Left renal pelvis (tissue), 4 donors: Measurements from ENCODE around the gene DAB2. TPM values are rescaled to one million over a fixed set of nuclear protein-coding genes. Genes with fewer than 3 reads are reported as not detected.

Experiments
- DNase-seq, 4 donors: peaks; one replicate each; pipeline ENCODE4 v3.0.0-alpha.2; 2013; ENCODE audit warnings: low read depth in 4 of 4, low spot score in 3 of 4
- polyA plus RNA-seq, 4 donors: library from polyadenylated mRNA; unstranded; fragments of 120-200 nt; gene quantifications; one replicate each; pipeline ENCODE4 v1.2.1, GENCODE V29; 2013; ENCODE audit not compliant: insufficient read length in 4 of 4

Gene DAB2
- polyA plus RNA-seq, 4 donors: 125 to 212 (median 182) TPM

DNA sequence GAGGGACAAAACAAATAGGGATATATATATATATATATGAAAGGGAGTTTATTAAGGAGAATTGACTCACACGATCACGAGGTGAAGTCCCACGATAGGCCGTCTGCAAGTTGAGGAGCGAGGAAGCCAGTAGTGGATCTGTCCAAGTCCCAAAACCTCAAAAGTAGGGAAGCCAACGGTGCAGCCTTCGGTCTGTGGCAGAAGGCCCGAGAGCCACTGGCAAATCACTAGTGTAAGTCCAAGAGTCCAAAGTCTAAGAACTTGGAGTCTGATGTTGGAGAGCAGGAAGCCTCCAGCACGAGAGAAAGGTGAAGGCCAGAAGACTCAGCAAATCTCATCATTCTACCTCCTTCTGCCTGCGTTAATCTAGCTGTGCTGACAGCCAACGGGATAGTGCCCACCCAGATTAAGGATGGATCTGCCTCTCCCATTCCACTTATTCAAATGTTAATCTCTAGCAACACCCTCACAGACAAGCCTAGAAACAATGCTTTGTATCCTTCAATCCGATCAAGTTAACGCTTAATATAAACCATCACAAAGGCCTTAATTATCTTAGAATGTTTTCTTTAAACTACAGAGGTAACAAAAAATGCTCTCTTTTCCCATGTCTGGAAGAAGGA, 23.8 kb upstream of the DAB2 start:
- DNase-seq: no peak

- DNase-seq: no peak
Measured at GRCh38 chr5:39447968-39448367, 23.2 kb upstream of the DAB2 start.

DNA sequence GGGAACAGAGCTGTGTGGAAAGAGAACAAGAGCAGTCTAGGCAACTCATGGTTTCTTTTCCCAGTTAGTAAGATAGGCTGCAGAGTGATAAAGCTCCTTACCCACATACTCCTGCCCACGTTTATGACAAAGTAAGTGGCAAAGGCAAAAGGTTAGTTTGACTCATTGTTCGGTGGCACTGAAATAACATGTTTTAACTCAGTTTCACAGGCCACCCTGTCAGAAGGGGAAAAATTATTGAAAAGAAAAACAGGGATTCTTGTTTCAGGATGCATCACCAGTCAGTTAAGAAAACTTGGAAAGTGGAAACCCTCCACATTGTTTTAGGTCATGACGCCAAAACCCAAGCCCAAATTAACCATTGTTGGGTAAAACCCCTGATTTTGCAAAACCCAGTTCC, 22.3 kb upstream of the DAB2 start:
- DNase-seq: no peak

DNA sequence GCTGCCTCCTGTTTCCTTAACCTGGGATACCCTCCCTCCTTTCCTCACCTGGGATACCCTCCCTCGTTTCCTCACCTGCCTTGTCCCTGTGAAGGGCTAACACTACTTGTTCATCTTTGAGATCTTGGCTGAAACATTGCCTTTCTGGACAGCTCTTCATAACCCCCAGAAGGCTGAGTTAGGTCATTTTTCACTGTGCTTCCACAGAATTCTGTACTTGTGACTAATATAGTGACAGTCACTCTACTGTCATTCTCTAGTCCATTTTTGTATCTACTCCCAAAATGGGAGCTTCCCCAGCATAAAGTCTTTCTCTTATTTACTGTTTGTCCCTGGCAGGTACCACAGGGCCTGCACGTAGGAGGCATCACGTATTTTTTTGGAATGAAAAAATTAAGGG, 21.5 kb upstream of the DAB2 start:
- DNase-seq: no peak

DNA sequence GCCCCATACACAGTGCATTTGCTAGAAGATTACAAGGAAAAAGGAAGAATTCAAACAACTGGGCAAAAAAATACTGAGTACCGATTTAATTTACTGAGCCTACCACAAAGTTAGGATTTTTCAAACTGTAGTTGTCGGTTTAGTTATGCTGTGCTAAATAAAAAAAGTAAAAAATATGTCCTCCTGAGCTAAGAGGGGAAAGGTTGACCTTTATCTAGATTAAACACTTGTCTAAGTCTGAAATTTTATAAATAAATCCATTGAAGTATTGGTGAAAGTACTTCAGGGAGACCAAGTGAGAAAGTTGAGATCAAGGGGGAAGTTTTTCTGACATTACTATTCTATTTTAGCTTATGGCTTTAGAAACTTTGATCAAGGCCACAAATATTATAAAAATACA, 19.1 kb upstream of the DAB2 start:
- no peak for DNase-seq

DNA sequence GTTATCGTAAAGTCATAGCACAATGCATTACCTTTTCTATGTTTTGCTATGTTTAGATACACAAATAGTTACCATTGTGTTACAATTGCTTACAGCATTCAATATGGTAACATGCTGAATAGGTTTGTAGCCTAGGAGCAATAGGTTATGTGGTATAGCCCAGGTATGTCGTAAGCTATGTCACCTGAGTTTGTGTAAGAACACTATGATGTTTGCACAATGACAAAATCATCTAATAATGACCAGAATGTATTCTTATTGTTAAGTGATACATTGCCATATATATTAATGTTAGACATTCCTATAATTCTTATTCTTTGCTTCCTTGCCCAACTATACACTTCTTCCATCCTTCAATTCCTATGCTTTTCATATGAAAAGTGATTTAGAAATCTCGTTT, 18.2 kb upstream of the DAB2 start:
- no peak for DNase-seq

GRCh38 chr5:39441838-39442237, 17.1 kb upstream of the DAB2 start:
- no peak for DNase-seq

GRCh38 chr5:39440958-39441624, 16.3 kb upstream of the DAB2 start:
- no peak for DNase-seq

- no peak for DNase-seq
Measured at GRCh38 chr5:39440192-39440957, 15.6 kb upstream of the DAB2 start.

GRCh38 chr5:39439582-39440162, 14.9 kb upstream of the DAB2 start:
- DNase-seq: no peak

DNA sequence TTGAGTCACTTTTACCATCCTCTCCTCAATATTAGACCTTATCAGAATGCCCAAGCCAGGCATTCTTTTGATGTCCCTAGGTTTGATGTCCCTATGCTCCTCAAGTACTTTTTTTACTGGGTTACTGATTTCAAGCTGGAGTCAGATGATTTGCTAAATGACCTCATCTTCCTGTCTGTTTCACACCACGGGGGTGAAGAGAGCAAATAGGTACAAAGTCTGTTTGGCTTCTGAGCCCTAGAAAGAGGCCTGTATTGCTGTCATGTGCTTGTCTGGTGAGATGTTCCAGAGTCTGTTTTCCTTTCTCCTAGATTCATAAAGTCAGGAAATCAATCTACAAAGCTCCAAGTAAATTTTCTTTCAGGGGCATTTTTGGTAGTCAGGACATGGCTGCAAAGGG, 12.7 kb upstream of the DAB2 start:
- DNase-seq: no peak

- DNase-seq: no peak
Measured at GRCh38 chr5:39433848-39434247, 9.1 kb upstream of the DAB2 start.

- DNase-seq: no peak
Measured at GRCh38 chr5:39432696-39433530, 8.1 kb upstream of the DAB2 start.

- DNase-seq: no peak
Measured at GRCh38 chr5:39430461-39430860, 5.7 kb upstream of the DAB2 start.

- DNase-seq: no peak
Measured at GRCh38 chr5:39428640-39429039, 3.9 kb upstream of the DAB2 start.

GRCh38 chr5:39427633-39428032, 2.9 kb upstream of the DAB2 start:
- no peak for DNase-seq

GRCh38 chr5:39427229-39427628, 2.4 kb upstream of the DAB2 start:
- DNase-seq: no peak

DNA sequence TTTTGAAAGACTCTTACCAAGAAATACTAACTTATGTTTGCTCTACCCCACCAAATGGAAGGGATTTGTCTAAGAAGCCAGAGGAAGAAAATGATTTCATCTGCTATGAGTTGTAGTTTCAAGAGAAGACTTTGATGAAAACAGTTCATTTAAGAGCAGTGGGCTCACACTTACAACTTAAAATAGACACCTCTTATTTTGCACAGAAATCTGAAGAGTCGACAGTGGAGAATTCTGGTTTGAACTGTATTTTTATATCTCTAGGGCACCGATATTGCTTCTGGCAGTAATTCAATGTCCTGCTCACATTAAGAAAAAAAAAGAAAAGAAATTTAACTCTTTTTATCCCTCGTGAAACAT, 1.9 kb upstream of the DAB2 start:
- no peak for DNase-seq

DNA sequence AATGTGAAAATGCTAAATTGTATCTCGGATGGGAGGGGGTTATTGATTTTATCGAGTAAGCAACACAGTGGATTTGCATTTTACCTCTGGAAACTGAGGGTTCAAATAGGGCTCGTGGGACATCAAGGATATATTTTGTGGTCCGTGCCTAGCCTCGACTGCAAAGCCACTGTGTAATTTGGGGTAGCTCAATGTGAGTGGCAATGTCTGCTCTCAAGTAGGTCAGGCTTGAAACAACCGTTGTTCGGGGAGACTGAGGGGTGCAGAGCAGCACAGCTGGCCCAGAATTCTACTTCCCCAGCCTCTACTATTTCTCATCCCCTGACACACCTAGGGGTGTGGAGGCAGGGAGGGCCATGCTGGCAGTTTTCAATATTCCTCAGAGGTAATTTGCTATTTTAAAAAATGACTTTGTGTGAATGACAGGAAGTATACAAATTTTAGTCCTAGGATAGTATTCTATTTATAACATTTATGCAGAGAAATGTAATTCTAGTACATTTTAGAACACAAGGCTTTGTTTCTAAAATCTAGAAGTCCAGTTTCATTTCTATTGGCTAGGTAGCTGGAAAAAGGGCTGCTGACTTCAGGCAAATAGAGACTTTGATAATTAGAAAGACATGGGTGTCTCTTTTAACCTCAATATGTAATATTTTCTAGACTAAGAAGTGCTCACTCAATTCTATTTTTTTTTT, 1.4 kb upstream of the DAB2 start:
- DNase-seq: no peak

GRCh38 chr5:39423331-39423751, 1.4 kb downstream of the DAB2 start:
- no peak for DNase-seq
